Activated CD8-positive, alpha-beta T cell treated with anti-CD3 and anti-CD28 coated beads for 36 hours (primary cell): Measurements from ENCODE around the gene HIPK4. TPM values are rescaled to one million over a fixed set of nuclear protein-coding genes. Genes with fewer than 3 reads are reported as not detected.
"Not testable (repeated sequence)": the region's sequence is repeated elsewhere in the genome, so short reads cannot be mapped to it uniquely, and the experiment has no call there.

Experiments
- ATAC-seq: fragments of 200-7000 bp; cut with Tn5 transposase; one replicate; pipeline ENCODE4 v1.10.0; 2021; ENCODE audit warnings: mild to moderate bottlenecking, moderate library complexity
- CTCF ChIA-PET: fragments of 350-600 bp; sonication (Branson Sonifier 250); formaldehyde crosslinking; loops from one replicate; lab custom pipeline; 2021; ENCODE audit warnings: antibody characterized with exemption; lab: Charles Lee
- POLR2A ChIA-PET: fragments of 350-600 bp; sonication (Branson Sonifier 250); formaldehyde crosslinking; loops from one replicate; lab custom pipeline; 2021; ENCODE audit warnings: antibody characterized with exemption; lab: Charles Lee
- DNase-seq: peaks from one replicate; pipeline ENCODE4 v3.0.0-alpha.2; 2020
- H3K27ac Mint-ChIP-seq: one replicate; pipeline ENCODE4 v1.8.0; 2021; ENCODE audit warnings: mild to moderate bottlenecking, mixed read lengths
- H3K27me3 Mint-ChIP-seq: one replicate; pipeline ENCODE4 v1.8.0; 2021; ENCODE audit warnings: mixed read lengths
- H3K36me3 Mint-ChIP-seq: one replicate; pipeline ENCODE4 v1.8.0; 2021; ENCODE audit warnings: low read depth, mixed read lengths
- H3K4me1 Mint-ChIP-seq: one replicate; pipeline ENCODE4 v1.8.0; 2021; ENCODE audit warnings: low read depth, mixed read lengths
- H3K4me3 Mint-ChIP-seq: one replicate; pipeline ENCODE4 v1.8.0; 2021; ENCODE audit warnings: mild to moderate bottlenecking, moderate library complexity, mixed read lengths
- H3K9me3 Mint-ChIP-seq: one replicate; pipeline ENCODE4 v1.8.0; 2021; ENCODE audit warnings: mixed read lengths
- CTCF ChIP-seq: fragments of 200-600 bp; IDR thresholded peaks from one replicate; pipeline ENCODE4 v1.8.0; 2022; ENCODE audit warnings: antibody characterized with exemption, mild to moderate bottlenecking
- intact Hi-C: fragments of 100-400 bp; cut with micrococcal nuclease; formaldehyde crosslinking; loops from one replicate; pipeline ENCODE4 v1.10.0; 2022
- total RNA-seq, 2 experiments: library from RNA; stranded (reverse); gene quantifications; one replicate each; pipeline ENCODE4 v1.2.3, GENCODE V29; 2021

HIPK4 gene
- total RNA-seq, 2 experiments from 2014 or later, result not detected

- Mint-ChIP-seq H3K9me3 (no peaks in the 10 kb centered on the region), H3K36me3 (peaks cover 3% of the 10 kb centered on the region), H3K27me3 (no peaks in the 10 kb centered on the region), H3K27ac (no peak overlapping the region), H3K4me3 (no peak overlapping the region), H3K4me1 (peaks cover 8% of the 10 kb centered on the region)
- ChIA-PET POLR2A (no interaction called here), CTCF (no interaction called here)
- ATAC-seq, result no peak
- TF ChIP-seq CTCF, result no peak
- intact Hi-C loops, result no loop called here
- no peak for DNase-seq
Observed at GRCh38 chr19:40376286-40376862, 13.6 kb downstream of the HIPK4 start.

GRCh38 chr19:40374084-40374483, 15.9 kb downstream of the HIPK4 start:
- no peak for TF ChIP-seq CTCF
- intact Hi-C loops, result no loop called here
- Mint-ChIP-seq H3K27me3 (no peaks in the 10 kb centered on the region), H3K4me1 (peaks cover 8% of the 10 kb centered on the region), H3K4me3 (no peak overlapping the region), H3K27ac (no peak overlapping the region), H3K36me3 (peaks cover 6% of the 10 kb centered on the region), H3K9me3 (no peaks in the 10 kb centered on the region)
- POLR2A ChIA-PET, result no interaction called here
- DNase-seq (no peak), ATAC-seq (no peak)
- CTCF ChIA-PET, result no interaction called here

- no peaks in the 10 kb centered on the region for H3K27me3 Mint-ChIP-seq
- DNase-seq (no peak), ATAC-seq (no peak)
- H3K4me1 Mint-ChIP-seq, result peaks cover 8% of the 10 kb centered on the region
- ChIA-PET CTCF (interaction anchor here (0.6 to 1.1 kb wide), 2 partner anchors 49 to 274 kb away, joined by 3 to 4 read pairs; no protein-coding TSS in a partner anchor), POLR2A (interaction anchor here (0.9 kb wide), 1 partner anchor 31 kb away, joined by 3 read pairs; no protein-coding TSS in a partner anchor)
- H3K9me3 Mint-ChIP-seq, result no peaks in the 10 kb centered on the region
- H3K36me3 Mint-ChIP-seq, result peaks cover 6% of the 10 kb centered on the region
- intact Hi-C loops, result no loop called here
- no peak overlapping the region for H3K27ac Mint-ChIP-seq
- no peak for TF ChIP-seq CTCF
- H3K4me3 Mint-ChIP-seq, result no peak overlapping the region
Observed at GRCh38 chr19:40371802-40372122, 18.2 kb downstream of the HIPK4 start.

GRCh38 chr19:40370997-40371801, 18.8 kb downstream of the HIPK4 start:
- H3K27ac Mint-ChIP-seq, result no peak overlapping the region
- POLR2A ChIA-PET, result interaction anchor here (0.9 kb wide), 1 partner anchor 32 kb away, joined by 3 read pairs; no protein-coding TSS in a partner anchor

GRCh38 chr19:40370253-40370652, 19.7 kb downstream of the HIPK4 start:
- POLR2A ChIA-PET, result interaction anchor here (0.7 kb wide), 1 partner anchor 350 kb away, joined by 3 read pairs; no protein-coding TSS in a partner anchor
- CTCF ChIA-PET, result not testable (repeated sequence)

More at GRCh38 chr19:40370997-40371801, 18.8 kb downstream of the HIPK4 start:
- no peaks in the 10 kb centered on the region for H3K9me3 Mint-ChIP-seq
- DNase-seq, result no peak
- H3K36me3 Mint-ChIP-seq, result peaks cover 6% of the 10 kb centered on the region
- no peaks in the 10 kb centered on the region for H3K27me3 Mint-ChIP-seq
- no peak for ATAC-seq
- CTCF ChIA-PET, result interaction anchor here (0.6 to 1.1 kb wide), 2 partner anchors 50 to 275 kb away, joined by 3 to 4 read pairs; no protein-coding TSS in a partner anchor
- intact Hi-C loops, result no loop called here
- TF ChIP-seq CTCF, result no peak
- H3K4me1 Mint-ChIP-seq, result peaks cover 8% of the 10 kb centered on the region
- no peak overlapping the region for H3K4me3 Mint-ChIP-seq

More at GRCh38 chr19:40370253-40370652, 19.7 kb downstream of the HIPK4 start:
- ATAC-seq, H3K9me3 Mint-ChIP-seq, H3K4me3 Mint-ChIP-seq, intact Hi-C loops, H3K36me3 Mint-ChIP-seq, H3K27ac Mint-ChIP-seq, DNase-seq, H3K27me3 Mint-ChIP-seq: not testable (repeated sequence)
- H3K4me1 Mint-ChIP-seq, result peaks cover 11% of the 10 kb centered on the region
